WTC11 (cell line): ENCODE data around the gene AOC3. TPM values are rescaled to one million over a fixed set of nuclear protein-coding genes. Genes with fewer than 3 reads are reported as not detected.
"Not testable (repeated sequence)": the region's sequence is repeated elsewhere in the genome, so short reads cannot be mapped to it uniquely, and the experiment has no call there.

Experiments used
- ATAC-seq: fragments of 200-7000 bp; cut with Tn5 transposase; 2 replicates; pipeline ENCODE4 v1.10.0; 2021; ENCODE audit warnings: mild to moderate bottlenecking, moderate library complexity
- CTCF ChIA-PET: fragments of 300-600 bp; sonication (Branson Sonifier 250); formaldehyde crosslinking; loops from one replicate; lab custom pipeline; 2021; ENCODE audit warnings: antibody characterized with exemption; lab: Charles Lee
- POLR2A ChIA-PET: fragments of 350-600 bp; sonication (Branson Sonifier 250); formaldehyde crosslinking; loops from one replicate; lab custom pipeline; 2021; ENCODE audit warnings: antibody characterized with exemption; lab: Charles Lee
- DNase-seq: peaks from one replicate; pipeline ENCODE4 v3.0.0; 2021; ENCODE audit warnings: low spot score
- H3K27ac Mint-ChIP-seq: 2 replicates; pipeline ENCODE4 v1.8.0; 2021; ENCODE audit warnings: mixed read lengths
- H3K27me3 Mint-ChIP-seq: 2 replicates; pipeline ENCODE4 v1.8.0; 2021; ENCODE audit warnings: low read depth, mild to moderate bottlenecking, moderate library complexity, mixed read lengths
- H3K36me3 Mint-ChIP-seq: 2 replicates; pipeline ENCODE4 v1.8.0; 2021; ENCODE audit warnings: mixed read lengths
- H3K4me1 Mint-ChIP-seq: 2 replicates; pipeline ENCODE4 v1.8.0; 2022; ENCODE audit warnings: mixed read lengths
- H3K4me3 Mint-ChIP-seq: 2 replicates; pipeline ENCODE4 v1.8.0; 2021; ENCODE audit warnings: mild to moderate bottlenecking, moderate library complexity, mixed read lengths
- H3K9me3 Mint-ChIP-seq: 2 replicates; pipeline ENCODE4 v1.8.0; 2021; ENCODE audit warnings: mixed read lengths
- CBFB ChIP-seq: sonication (generic); formaldehyde crosslinking; IDR thresholded peaks from 2 replicates; pipeline ENCODE4 v1.8.1; 2022; ENCODE audit warnings: mild to moderate bottlenecking, low read depth, missing genetic modification reagents
- CREB1 ChIP-seq: sonication (generic); formaldehyde crosslinking; IDR thresholded peaks from 2 replicates; pipeline ENCODE4 v1.8.0; 2023; ENCODE audit warnings: mild to moderate bottlenecking, missing genetic modification reagents
- E2F1 ChIP-seq: sonication (generic); formaldehyde crosslinking; IDR thresholded peaks from 2 replicates; pipeline ENCODE4 v1.8.0; 2022; ENCODE audit warnings: mild to moderate bottlenecking, missing genetic modification reagents
- EMX1 ChIP-seq: fragments of 250-450 bp; sonication (Bioruptor Pico); IDR thresholded peaks from 2 replicates; pipeline ENCODE4 v1.8.0; 2021; ENCODE audit warnings: mild to moderate bottlenecking
- FOXJ3 ChIP-seq: sonication (generic); formaldehyde crosslinking; IDR thresholded peaks from 2 replicates; pipeline ENCODE4 v1.9.0; 2021; ENCODE audit warnings: missing genetic modification reagents, mild to moderate bottlenecking, borderline replicate concordance
- FOXK1 ChIP-seq: sonication (generic); formaldehyde crosslinking; IDR thresholded peaks from 2 replicates; pipeline ENCODE4 v1.8.0; 2022; ENCODE audit warnings: mild to moderate bottlenecking, moderate library complexity, missing genetic modification reagents
- GTF2I ChIP-seq: fragments of 250-450 bp; sonication (Bioruptor Pico); conservative IDR thresholded peaks from 2 replicates; pipeline ENCODE4 v1.4.0; 2021; ENCODE audit warnings: mild to moderate bottlenecking
- IRF2 ChIP-seq: sonication (generic); formaldehyde crosslinking; IDR thresholded peaks from 2 replicates; pipeline ENCODE4 v1.8.0; 2022; ENCODE audit warnings: low read depth, missing genetic modification reagents, borderline replicate concordance
- MAX ChIP-seq: sonication (generic); formaldehyde crosslinking; IDR thresholded peaks from 2 replicates; pipeline ENCODE4 v1.8.0; 2022; ENCODE audit warnings: mild to moderate bottlenecking, missing genetic modification reagents
- NFATC4 ChIP-seq: fragments of 250-450 bp; sonication (Bioruptor Pico); IDR thresholded peaks from 2 replicates; pipeline ENCODE4 v1.9.0; 2021; ENCODE audit warnings: mild to moderate bottlenecking
- RELA ChIP-seq: sonication (generic); formaldehyde crosslinking; IDR thresholded peaks from 2 replicates; pipeline ENCODE4 v1.8.1; 2022; ENCODE audit warnings: missing genetic modification reagents, mild to moderate bottlenecking, borderline replicate concordance
- RORB ChIP-seq: fragments of 250-450 bp; sonication (Bioruptor Pico); IDR thresholded peaks from 2 replicates; pipeline ENCODE4 v1.9.0; 2021; ENCODE audit warnings: mild to moderate bottlenecking
- SMAD4 ChIP-seq: sonication (generic); formaldehyde crosslinking; IDR thresholded peaks from 2 replicates; pipeline ENCODE4 v1.8.0; 2022; ENCODE audit warnings: mild to moderate bottlenecking, missing genetic modification reagents
- SP1 ChIP-seq: sonication (generic); formaldehyde crosslinking; conservative IDR thresholded peaks from 2 replicates; pipeline ENCODE4 v1.8.1; 2022; ENCODE audit warnings: missing genetic modification reagents
- TEAD4 ChIP-seq: sonication (generic); formaldehyde crosslinking; IDR thresholded peaks from 2 replicates; pipeline ENCODE4 v1.8.0; 2022; ENCODE audit warnings: mild to moderate bottlenecking, missing genetic modification reagents
- ZNF138 ChIP-seq: sonication (generic); formaldehyde crosslinking; conservative IDR thresholded peaks from 2 replicates; pipeline ENCODE4 v1.8.1; 2022; ENCODE audit warnings: mild to moderate bottlenecking, moderate library complexity, missing genetic modification reagents
- ZNF396 ChIP-seq: fragments of 250-450 bp; sonication (Bioruptor Pico); IDR thresholded peaks from 2 replicates; pipeline ENCODE4 v1.8.0; 2021; ENCODE audit warnings: mild to moderate bottlenecking, moderate library complexity, borderline replicate concordance
- ZNF423 ChIP-seq: fragments of 250-450 bp; sonication (Bioruptor Pico); IDR thresholded peaks from 2 replicates; pipeline ENCODE4 v2.1.2; 2022; ENCODE audit warnings: mild to moderate bottlenecking, moderate library complexity
- total RNA-seq: library from RNA; stranded (reverse); gene quantifications from 3 replicates; pipeline ENCODE4 v1.2.3, GENCODE V29; 2021
- TF ChIP-seq, protein P1 (sequence below): sonication (generic); formaldehyde crosslinking; IDR thresholded peaks from 2 replicates; pipeline ENCODE4 v1.8.0; 2023; ENCODE audit warnings: missing genetic modification reagents
- TF ChIP-seq, protein P2 (sequence below): sonication (generic); formaldehyde crosslinking; IDR thresholded peaks from 2 replicates; pipeline ENCODE4 v1.8.1; 2023; ENCODE audit warnings: mild to moderate bottlenecking, missing genetic modification reagents, moderate library complexity
- TF ChIP-seq, protein P3 (sequence below): fragments of 250-450 bp; sonication (Bioruptor Pico); IDR thresholded peaks from 2 replicates; pipeline ENCODE4 v1.9.0; 2021; ENCODE audit warnings: mild to moderate bottlenecking
- TF ChIP-seq, protein P4 (sequence below): sonication (generic); formaldehyde crosslinking; IDR thresholded peaks from 2 replicates; pipeline ENCODE4 v1.8.0; 2022; ENCODE audit warnings: mild to moderate bottlenecking, missing genetic modification reagents
- TF ChIP-seq, protein P5 (sequence below): sonication (generic); formaldehyde crosslinking; IDR thresholded peaks from 2 replicates; pipeline ENCODE4 v1.8.1; 2023; ENCODE audit warnings: mild to moderate bottlenecking, missing genetic modification reagents, moderate library complexity

The AOC3 gene
- total RNA-seq, 1 experiment from 2014 or later = 7.6 TPM

DNA sequence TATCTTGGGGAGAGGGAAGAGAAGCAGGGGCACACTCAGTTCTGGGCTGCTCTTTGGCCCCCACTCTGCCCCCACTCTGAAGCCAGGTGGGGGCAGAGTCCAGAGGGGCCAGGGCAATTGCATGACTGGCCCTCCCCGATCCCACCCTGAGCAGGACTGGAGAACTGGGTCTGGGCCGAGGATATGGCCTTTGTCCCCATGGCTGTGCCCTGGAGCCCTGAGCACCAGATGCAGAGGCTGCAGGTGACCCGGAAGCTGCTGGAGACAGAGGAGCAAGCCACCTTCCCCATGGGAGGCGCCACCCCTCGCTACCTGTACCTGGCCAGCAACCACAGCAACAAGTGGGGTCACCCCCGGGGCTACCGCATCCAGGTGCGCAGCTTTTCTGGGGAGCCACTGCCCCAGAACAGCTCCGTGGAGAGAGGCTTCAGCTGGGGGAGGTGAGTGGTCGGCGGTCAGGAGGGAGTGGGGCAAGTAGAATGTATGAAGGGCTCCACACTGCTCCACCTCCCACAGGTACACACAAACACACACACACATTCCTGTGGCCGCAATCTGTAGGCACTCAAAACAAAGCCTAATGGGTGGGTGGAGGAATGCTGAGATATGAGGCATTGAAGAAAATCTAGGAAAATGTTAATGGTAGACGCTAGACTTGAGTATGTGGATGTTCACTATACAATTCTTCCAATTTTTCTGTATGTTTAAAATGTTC is 21.4 kb downstream of the AOC3 start (continued):
- TF ChIP-seq CREB1 (CRISPR knock-in tag) (no peak), E2F1 (no peak), IRF2 (CRISPR knock-in tag) (no peak)
- TF ChIP-seq, protein P1, sequence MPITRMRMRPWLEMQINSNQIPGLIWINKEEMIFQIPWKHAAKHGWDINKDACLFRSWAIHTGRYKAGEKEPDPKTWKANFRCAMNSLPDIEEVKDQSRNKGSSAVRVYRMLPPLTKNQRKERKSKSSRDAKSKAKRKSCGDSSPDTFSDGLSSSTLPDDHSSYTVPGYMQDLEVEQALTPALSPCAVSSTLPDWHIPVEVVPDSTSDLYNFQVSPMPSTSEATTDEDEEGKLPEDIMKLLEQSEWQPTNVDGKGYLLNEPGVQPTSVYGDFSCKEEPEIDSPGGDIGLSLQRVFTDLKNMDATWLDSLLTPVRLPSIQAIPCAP (CRISPR knock-in tag) = no peak

GRCh38 chr17:42873315-42873714 is 22.3 kb downstream of the AOC3 start:
- ATAC-seq (no peak), DNase-seq (no peak)
- Mint-ChIP-seq H3K9me3 (peaks cover 27% of the 10 kb centered on the region), H3K4me1 (peaks cover 11% of the 10 kb centered on the region), H3K27me3 (peaks cover 27% of the 10 kb centered on the region), H3K27ac (no peak overlapping the region), H3K4me3 (no peak overlapping the region), H3K36me3 (peaks cover 12% of the 10 kb centered on the region)
- POLR2A ChIA-PET = no interaction called here
- TF ChIP-seq ZNF396 (CRISPR knock-in tag) = no peak
- TF ChIP-seq, protein P2, sequence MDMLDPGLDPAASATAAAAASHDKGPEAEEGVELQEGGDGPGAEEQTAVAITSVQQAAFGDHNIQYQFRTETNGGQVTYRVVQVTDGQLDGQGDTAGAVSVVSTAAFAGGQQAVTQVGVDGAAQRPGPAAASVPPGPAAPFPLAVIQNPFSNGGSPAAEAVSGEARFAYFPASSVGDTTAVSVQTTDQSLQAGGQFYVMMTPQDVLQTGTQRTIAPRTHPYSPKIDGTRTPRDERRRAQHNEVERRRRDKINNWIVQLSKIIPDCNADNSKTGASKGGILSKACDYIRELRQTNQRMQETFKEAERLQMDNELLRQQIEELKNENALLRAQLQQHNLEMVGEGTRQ = no peak
- TF ChIP-seq CBFB (CRISPR knock-in tag) = no peak
- TF ChIP-seq, protein P3, sequence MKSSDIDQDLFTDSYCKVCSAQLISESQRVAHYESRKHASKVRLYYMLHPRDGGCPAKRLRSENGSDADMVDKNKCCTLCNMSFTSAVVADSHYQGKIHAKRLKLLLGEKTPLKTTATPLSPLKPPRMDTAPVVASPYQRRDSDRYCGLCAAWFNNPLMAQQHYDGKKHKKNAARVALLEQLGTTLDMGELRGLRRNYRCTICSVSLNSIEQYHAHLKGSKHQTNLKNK (CRISPR knock-in tag) = no peak
- TF ChIP-seq TEAD4 (CRISPR knock-in tag) = no peak
- TF ChIP-seq, protein P4, sequence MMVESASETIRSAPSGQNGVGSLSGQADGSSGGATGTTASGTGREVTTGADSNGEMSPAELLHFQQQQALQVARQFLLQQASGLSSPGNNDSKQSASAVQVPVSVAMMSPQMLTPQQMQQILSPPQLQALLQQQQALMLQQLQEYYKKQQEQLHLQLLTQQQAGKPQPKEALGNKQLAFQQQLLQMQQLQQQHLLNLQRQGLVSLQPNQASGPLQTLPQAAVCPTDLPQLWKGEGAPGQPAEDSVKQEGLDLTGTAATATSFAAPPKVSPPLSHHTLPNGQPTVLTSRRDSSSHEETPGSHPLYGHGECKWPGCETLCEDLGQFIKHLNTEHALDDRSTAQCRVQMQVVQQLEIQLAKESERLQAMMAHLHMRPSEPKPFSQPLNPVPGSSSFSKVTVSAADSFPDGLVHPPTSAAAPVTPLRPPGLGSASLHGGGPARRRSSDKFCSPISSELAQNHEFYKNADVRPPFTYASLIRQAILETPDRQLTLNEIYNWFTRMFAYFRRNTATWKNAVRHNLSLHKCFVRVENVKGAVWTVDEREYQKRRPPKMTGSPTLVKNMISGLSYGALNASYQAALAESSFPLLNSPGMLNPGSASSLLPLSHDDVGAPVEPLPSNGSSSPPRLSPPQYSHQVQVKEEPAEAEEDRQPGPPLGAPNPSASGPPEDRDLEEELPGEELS = no peak
- TF ChIP-seq, protein P5, sequence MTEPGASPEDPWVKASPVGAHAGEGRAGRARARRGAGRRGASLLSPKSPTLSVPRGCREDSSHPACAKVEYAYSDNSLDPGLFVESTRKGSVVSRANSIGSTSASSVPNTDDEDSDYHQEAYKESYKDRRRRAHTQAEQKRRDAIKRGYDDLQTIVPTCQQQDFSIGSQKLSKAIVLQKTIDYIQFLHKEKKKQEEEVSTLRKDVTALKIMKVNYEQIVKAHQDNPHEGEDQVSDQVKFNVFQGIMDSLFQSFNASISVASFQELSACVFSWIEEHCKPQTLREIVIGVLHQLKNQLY = no peak
- CTCF ChIA-PET = interaction anchor here (1.0 to 1.2 kb wide), 4 partner anchors 19 to 64 kb away, joined by 3 to 8 read pairs (median 3); no protein-coding TSS in a partner anchor

DNA sequence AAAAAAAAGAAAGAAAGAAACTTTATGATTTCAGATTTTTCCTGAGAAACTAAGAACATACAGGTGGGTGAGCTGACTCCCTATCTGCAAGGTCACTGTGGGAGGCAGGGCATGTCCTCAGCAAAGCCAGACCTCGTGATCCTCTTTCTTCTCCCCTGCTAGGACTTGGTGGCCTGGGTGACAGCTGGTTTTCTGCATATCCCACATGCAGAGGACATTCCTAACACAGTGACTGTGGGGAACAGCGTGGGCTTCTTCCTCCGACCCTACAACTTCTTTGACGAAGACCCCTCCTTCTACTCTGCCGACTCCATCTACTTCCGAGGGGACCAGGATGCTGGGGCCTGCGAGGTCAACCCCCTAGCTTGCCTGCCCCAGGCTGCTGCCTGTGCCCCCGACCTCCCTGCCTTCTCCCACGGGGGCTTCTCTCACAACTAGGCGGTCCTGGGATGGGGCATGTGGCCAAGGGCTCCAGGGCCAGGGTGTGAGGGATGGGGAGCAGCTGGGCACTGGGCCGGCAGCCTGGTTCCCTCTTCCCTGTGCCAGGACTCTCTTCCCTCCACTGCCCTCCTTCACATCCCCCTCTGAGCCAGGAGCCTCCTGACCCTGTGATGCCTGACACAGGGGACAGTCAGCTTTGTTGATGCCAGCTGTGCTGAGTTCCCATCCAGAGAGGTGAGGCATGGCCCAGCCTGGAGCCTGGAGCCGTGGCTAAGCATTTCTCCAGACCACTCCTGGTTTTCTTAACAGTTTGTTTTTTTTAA is 23.1 kb downstream of the AOC3 start:
- DNase-seq, H3K27ac Mint-ChIP-seq, POLR2A ChIA-PET, ATAC-seq, H3K4me3 Mint-ChIP-seq: not testable (repeated sequence)
- H3K36me3 Mint-ChIP-seq = peaks cover 12% of the 10 kb centered on the region
- H3K9me3 Mint-ChIP-seq = peaks cover 27% of the 10 kb centered on the region
- peaks cover 16% of the 10 kb centered on the region for H3K4me1 Mint-ChIP-seq
- CTCF ChIA-PET = interaction anchor here (1.0 to 1.2 kb wide), 4 partner anchors 20 to 64 kb away, joined by 3 to 8 read pairs (median 3); no protein-coding TSS in a partner anchor
- peaks cover 34% of the 10 kb centered on the region for H3K27me3 Mint-ChIP-seq

DNA sequence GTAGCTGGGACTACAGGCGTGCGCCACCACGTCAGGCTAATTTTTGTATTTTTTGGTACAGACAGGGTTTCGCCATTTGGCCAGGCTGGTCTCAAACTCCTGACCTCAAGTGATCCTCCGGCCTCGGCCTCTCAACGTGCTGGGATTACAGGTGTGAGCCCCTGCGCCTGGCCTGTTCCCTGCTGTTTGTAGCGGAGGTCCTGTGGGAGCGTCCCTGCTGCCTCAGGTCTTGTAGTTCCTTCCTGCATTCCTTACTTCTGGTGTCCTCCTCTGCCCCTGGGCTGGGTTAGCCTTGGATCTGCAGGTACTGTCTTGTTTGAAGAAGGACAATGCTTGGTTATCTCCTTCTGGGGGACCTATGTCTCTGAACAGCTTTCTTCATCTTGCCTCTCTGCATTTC is 26.0 kb downstream of the AOC3 start:
- no peak overlapping the region for H3K4me3 Mint-ChIP-seq
- H3K27ac Mint-ChIP-seq = no peak overlapping the region
- H3K4me1 Mint-ChIP-seq = peaks cover 21% of the 10 kb centered on the region
- peaks cover 32% of the 10 kb centered on the region for H3K27me3 Mint-ChIP-seq
- ATAC-seq (no peak), DNase-seq (no peak)
- no peaks in the 10 kb centered on the region for H3K9me3 Mint-ChIP-seq
- H3K36me3 Mint-ChIP-seq = no peaks in the 10 kb centered on the region
- ChIA-PET CTCF (interaction anchor here (1.0 kb wide), 1 partner anchor 52 kb away, joined by 4 read pairs; no protein-coding TSS in a partner anchor), POLR2A (no interaction called here)
- TF ChIP-seq FOXK1 (CRISPR knock-in tag) = no peak
- no peak for TF ChIP-seq NFATC4 (CRISPR knock-in tag)
- no peak for TF ChIP-seq EMX1
- no peak for TF ChIP-seq IRF2 (CRISPR knock-in tag)
- no peak for TF ChIP-seq RELA (CRISPR knock-in tag)
- no peak for TF ChIP-seq MAX
- TF ChIP-seq ZNF423 (CRISPR knock-in tag) = no peak
- TF ChIP-seq RORB (CRISPR knock-in tag) = no peak
- no peak for TF ChIP-seq GTF2I (CRISPR knock-in tag)
- no peak for TF ChIP-seq ZNF138 (CRISPR knock-in tag)
- no peak for TF ChIP-seq SMAD4
- TF ChIP-seq FOXJ3 (CRISPR knock-in tag) = no peak
- TF ChIP-seq SP1 (CRISPR knock-in tag) = no peak
